GM23338 (cell line): ENCODE data around the gene MTPN.

Experiments
- CREB1 ChIP-seq: fragments of 250-450 bp; sonication (Bioruptor Pico); IDR thresholded peaks from 2 replicates; pipeline ENCODE4 v1.5.0; 2020; ENCODE audit warnings: low read depth, mild to moderate bottlenecking, moderate library complexity
- CTCF ChIP-seq, 2 experiments: fragments of 200-600 bp in 1 of 2; sonication (generic) in 1 of 2; conservative IDR thresholded peaks; 2 replicates each; pipeline versions ENCODE4 v1.5.1 to v1.6.1; 2016 to 2017; ENCODE audit warnings: antibody characterized with exemption in 2 of 2, low read depth in 2 of 2, mild to moderate bottlenecking in 2 of 2, moderate library complexity in 1 of 2
- EZH2 ChIP-seq: fragments of 200-600 bp; sonication (generic); IDR thresholded peaks from one replicate; pipeline ENCODE4 v1.8.0; 2017; ENCODE audit warnings: antibody characterized with exemption, mild to moderate bottlenecking, low read depth; ENCODE audit not compliant: unreplicated experiment
- EZH2phosphoT487 ChIP-seq: fragments of 200-600 bp; sonication (generic); IDR thresholded peaks from one replicate; pipeline ENCODE4 v1.8.1; 2018; ENCODE audit warnings: antibody characterized with exemption; ENCODE audit not compliant: unreplicated experiment
- JUNB ChIP-seq: IDR thresholded peaks from one replicate; pipeline ENCODE4 v1.6.1; 2016; ENCODE audit warnings: antibody characterized with exemption; ENCODE audit not compliant: unreplicated experiment
- NANOG ChIP-seq: IDR thresholded peaks from 2 replicates; pipeline ENCODE4 v1.6.1; 2016; ENCODE audit warnings: antibody characterized with exemption, borderline replicate concordance
- POLR2AphosphoS5 ChIP-seq: IDR thresholded peaks from 2 replicates; pipeline ENCODE4 v1.6.1; 2016; ENCODE audit warnings: antibody characterized with exemption, low read depth
- STAT1 ChIP-seq: IDR thresholded peaks from one replicate; pipeline ENCODE4 v1.6.1; 2016; ENCODE audit warnings: antibody characterized with exemption; ENCODE audit not compliant: unreplicated experiment
- ZNF114 ChIP-seq: fragments of 250-450 bp; sonication (Bioruptor Pico); IDR thresholded peaks from 2 replicates; pipeline ENCODE4 v1.5.0; 2020; ENCODE audit warnings: mild to moderate bottlenecking, moderate library complexity
- ZNF331 ChIP-seq: fragments of 250-450 bp; sonication (Bioruptor Pico); IDR thresholded peaks from 2 replicates; pipeline ENCODE4 v1.5.0; 2020; ENCODE audit warnings: low read depth, mild to moderate bottlenecking, moderate library complexity
- TF ChIP-seq, protein P1 (sequence below): IDR thresholded peaks from one replicate; pipeline ENCODE4 v1.6.1; 2018; ENCODE audit warnings: antibody characterized with exemption; ENCODE audit not compliant: unreplicated experiment
- TF ChIP-seq, protein P2 (sequence below): IDR thresholded peaks from 2 replicates; pipeline ENCODE4 v1.6.1; 2016; ENCODE audit warnings: antibody characterized with exemption

GRCh38 chr7:135960709-135961451 lies 16.3 kb downstream of the MTPN start:
- TF ChIP-seq CTCF (conservative IDR thresholded peaks at IDR 0.05; ENCODE audit: low read depth in 2 of 2) (no peak), POLR2AphosphoS5 (no peak), CREB1 (CRISPR knock-in tag) (no peak), EZH2phosphoT487 (no peak), NANOG (no peak), ZNF331 (no peak), EZH2 (no peak), STAT1 (no peak), ZNF114 (CRISPR knock-in tag) (no peak), JUNB (no peak)
- TF ChIP-seq, protein P1, sequence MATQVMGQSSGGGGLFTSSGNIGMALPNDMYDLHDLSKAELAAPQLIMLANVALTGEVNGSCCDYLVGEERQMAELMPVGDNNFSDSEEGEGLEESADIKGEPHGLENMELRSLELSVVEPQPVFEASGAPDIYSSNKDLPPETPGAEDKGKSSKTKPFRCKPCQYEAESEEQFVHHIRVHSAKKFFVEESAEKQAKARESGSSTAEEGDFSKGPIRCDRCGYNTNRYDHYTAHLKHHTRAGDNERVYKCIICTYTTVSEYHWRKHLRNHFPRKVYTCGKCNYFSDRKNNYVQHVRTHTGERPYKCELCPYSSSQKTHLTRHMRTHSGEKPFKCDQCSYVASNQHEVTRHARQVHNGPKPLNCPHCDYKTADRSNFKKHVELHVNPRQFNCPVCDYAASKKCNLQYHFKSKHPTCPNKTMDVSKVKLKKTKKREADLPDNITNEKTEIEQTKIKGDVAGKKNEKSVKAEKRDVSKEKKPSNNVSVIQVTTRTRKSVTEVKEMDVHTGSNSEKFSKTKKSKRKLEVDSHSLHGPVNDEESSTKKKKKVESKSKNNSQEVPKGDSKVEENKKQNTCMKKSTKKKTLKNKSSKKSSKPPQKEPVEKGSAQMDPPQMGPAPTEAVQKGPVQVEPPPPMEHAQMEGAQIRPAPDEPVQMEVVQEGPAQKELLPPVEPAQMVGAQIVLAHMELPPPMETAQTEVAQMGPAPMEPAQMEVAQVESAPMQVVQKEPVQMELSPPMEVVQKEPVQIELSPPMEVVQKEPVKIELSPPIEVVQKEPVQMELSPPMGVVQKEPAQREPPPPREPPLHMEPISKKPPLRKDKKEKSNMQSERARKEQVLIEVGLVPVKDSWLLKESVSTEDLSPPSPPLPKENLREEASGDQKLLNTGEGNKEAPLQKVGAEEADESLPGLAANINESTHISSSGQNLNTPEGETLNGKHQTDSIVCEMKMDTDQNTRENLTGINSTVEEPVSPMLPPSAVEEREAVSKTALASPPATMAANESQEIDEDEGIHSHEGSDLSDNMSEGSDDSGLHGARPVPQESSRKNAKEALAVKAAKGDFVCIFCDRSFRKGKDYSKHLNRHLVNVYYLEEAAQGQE = no peak
- TF ChIP-seq, protein P2, sequence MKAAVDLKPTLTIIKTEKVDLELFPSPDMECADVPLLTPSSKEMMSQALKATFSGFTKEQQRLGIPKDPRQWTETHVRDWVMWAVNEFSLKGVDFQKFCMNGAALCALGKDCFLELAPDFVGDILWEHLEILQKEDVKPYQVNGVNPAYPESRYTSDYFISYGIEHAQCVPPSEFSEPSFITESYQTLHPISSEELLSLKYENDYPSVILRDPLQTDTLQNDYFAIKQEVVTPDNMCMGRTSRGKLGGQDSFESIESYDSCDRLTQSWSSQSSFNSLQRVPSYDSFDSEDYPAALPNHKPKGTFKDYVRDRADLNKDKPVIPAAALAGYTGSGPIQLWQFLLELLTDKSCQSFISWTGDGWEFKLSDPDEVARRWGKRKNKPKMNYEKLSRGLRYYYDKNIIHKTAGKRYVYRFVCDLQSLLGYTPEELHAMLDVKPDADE = no peak
